Measurements from ENCODE around the gene GUCY2C. TPM values are rescaled to one million over a fixed set of nuclear protein-coding genes. Genes with fewer than 3 reads are reported as not detected.

The GUCY2C gene
- total RNA-seq, 4 donors from 2014 or later, result 0.11 to 0.47 TPM; not detected in 2

DNA sequence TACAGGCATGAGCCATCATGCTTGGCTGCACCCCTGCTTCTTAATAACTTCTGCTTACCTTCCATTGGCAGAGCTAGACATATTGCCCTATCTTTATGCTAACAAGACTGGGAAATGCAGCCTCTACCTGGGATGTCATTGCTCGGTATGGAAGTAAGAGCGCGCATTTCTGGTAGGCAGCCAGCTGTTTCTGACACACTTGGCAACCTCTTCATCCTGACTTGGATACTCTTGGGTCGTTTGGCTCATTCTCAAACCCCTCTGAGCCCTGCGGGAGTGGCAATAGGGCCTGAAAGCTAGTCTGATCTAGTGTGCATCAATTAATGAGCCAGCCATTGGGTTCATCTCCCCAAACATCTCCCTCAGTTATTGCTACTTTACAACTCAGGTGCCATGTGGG lies 123.3 kb downstream of the GUCY2C start:
- no peak overlapping the region for H3K27ac ChIP-seq
- H3K9me3 ChIP-seq, result no peaks in the 10 kb centered on the region
- WGBS, result 54% methylated on average over 5 of the region's 5 CpGs
- H3K27me3 ChIP-seq, result no peaks in the 10 kb centered on the region
- no peak overlapping the region for H3K4me3 ChIP-seq
- DNase-seq (ENCODE audit: low spot score in 2 of 2), result no peak
- peaks cover under 1% of the 10 kb centered on the region for H3K4me1 ChIP-seq
- no peaks in the 10 kb centered on the region for H3K36me3 ChIP-seq
- no peak for TF ChIP-seq EP300 (IDR thresholded peaks at IDR 0.05)
- no peak for TF ChIP-seq POLR2AphosphoS5 (IDR thresholded peaks at IDR 0.05)
- no peak for TF ChIP-seq POLR2A (IDR thresholded peaks at IDR 0.05)
- TF ChIP-seq CTCF (IDR thresholded peaks at IDR 0.05), result no peak

- H3K4me3 ChIP-seq, result no peak overlapping the region
- WGBS, result 73% methylated on average over 4 of the region's 4 CpGs
- H3K36me3 ChIP-seq, result no peaks in the 10 kb centered on the region
- TF ChIP-seq POLR2A (IDR thresholded peaks at IDR 0.05) (no peak), EP300 (IDR thresholded peaks at IDR 0.05) (no peak), CTCF (IDR thresholded peaks at IDR 0.05) (no peak), POLR2AphosphoS5 (IDR thresholded peaks at IDR 0.05) (no peak)
- no peaks in the 10 kb centered on the region for H3K9me3 ChIP-seq
- DNase-seq (ENCODE audit: low spot score in 2 of 2), result no peak
- H3K4me1 ChIP-seq, result peaks cover 6% of the 10 kb centered on the region
- H3K27ac ChIP-seq, result no peak overlapping the region
- H3K27me3 ChIP-seq, result no peaks in the 10 kb centered on the region
Measured at GRCh38 chr12:14572401-14572800, 124.0 kb downstream of the GUCY2C start.

DNA sequence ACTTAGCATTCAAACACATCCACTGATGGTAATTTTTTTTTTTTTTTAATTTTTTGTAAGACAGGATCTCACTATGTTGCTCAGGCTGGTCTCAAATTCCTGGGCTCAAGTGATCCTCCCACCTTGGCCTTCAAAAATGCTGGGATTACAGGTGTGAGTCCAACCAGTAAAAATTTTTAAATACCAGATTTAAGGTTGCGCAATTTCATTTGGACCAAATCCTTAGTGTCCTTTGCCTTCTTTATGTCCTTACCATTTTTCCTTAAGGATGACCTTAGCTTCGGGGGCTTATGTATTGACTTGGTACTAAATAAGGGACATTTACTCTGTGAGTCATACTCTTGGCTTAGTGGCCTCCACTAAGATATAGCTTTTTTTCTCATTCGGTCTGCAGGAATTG lies 124.6 kb downstream of the GUCY2C start:
- Histone ChIP-seq H3K9me3 (no peaks in the 10 kb centered on the region), H3K36me3 (no peaks in the 10 kb centered on the region), H3K27ac (no peak overlapping the region), H3K4me3 (no peak overlapping the region), H3K27me3 (no peaks in the 10 kb centered on the region), H3K4me1 (peaks cover 11% of the 10 kb centered on the region)
- WGBS, result 94% methylated on average over 3 of the region's 3 CpGs
- DNase-seq (ENCODE audit: low spot score in 2 of 2), result no peak
- TF ChIP-seq POLR2A (IDR thresholded peaks at IDR 0.05) (no peak), EP300 (IDR thresholded peaks at IDR 0.05) (no peak), POLR2AphosphoS5 (IDR thresholded peaks at IDR 0.05) (no peak), CTCF (IDR thresholded peaks at IDR 0.05) (no peak)

GRCh38 chr12:14570231-14570630 lies 126.2 kb downstream of the GUCY2C start:
- H3K27me3 ChIP-seq, result no peaks in the 10 kb centered on the region
- H3K36me3 ChIP-seq, result no peaks in the 10 kb centered on the region
- no peak overlapping the region for H3K4me3 ChIP-seq
- no peak overlapping the region for H3K27ac ChIP-seq
- H3K9me3 ChIP-seq, result no peaks in the 10 kb centered on the region
- 100% methylated on average over 1 of the region's 1 CpG for WGBS
- TF ChIP-seq POLR2A (IDR thresholded peaks at IDR 0.05) (no peak), EP300 (IDR thresholded peaks at IDR 0.05) (no peak), POLR2AphosphoS5 (IDR thresholded peaks at IDR 0.05) (no peak), CTCF (IDR thresholded peaks at IDR 0.05) (no peak)
- H3K4me1 ChIP-seq, result peaks cover 17% of the 10 kb centered on the region
- no peak for DNase-seq (ENCODE audit: low spot score in 2 of 2)

DNA sequence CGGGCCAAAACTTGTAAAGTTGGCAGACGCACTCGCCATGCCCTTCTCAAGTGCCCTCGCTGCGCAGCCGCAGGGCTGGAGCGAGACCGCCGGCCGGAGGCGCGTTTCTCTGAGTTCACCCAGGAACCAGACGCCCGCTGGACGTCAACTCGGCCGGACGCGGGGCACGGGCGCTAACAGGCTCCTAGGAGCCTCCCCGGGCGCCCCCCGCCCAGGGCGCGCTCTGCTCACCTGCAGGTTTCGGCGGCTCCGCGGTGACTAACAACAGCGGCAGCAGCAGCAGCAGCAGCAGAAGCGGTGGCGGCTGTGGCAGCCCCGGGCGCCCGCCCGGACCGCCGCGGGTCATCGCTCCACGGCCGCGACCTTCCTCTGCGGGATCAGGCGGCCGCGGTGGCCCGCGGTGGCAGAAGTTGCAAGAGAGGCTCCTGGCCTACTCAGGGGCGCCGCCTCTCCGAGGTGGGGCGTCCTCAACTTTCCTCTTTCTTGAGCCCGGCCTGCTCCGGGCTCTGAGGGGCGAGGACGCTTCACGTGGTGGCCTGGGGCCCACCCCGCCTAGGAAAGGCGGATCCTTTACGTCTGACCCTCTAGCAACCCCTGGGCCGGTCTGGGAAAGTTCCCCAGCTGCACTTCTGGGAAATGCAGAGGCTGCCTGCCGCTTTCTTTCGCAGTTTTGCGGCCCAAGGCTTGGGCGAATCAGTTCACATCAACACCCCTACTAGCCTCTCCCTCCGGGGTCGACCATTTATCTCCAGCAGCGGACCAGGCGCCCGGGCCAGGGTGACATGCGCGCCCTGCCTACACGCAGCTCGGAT lies 128.8 kb downstream of the GUCY2C start, which contains the start of gene PLBD1:
Gene PLBD1, minus strand, starts transcription at position 533 of the 812 bp plus-strand sequence. Its CDS starts 187 bp downstream, at position 346.
- no peaks in the 10 kb centered on the region for H3K36me3 ChIP-seq
- peak within 1 kb of the TSS; percentile 85 for H3K27ac ChIP-seq
- no peaks in the 10 kb centered on the region for H3K27me3 ChIP-seq
- peaks cover 23% of the 10 kb centered on the region for H3K4me1 ChIP-seq
- DNase-seq (ENCODE audit: low spot score in 2 of 2), result peak; percentile 71 to 89
- H3K9me3 ChIP-seq, result no peaks in the 10 kb centered on the region
- H3K4me3 ChIP-seq, result peak within 1 kb of the TSS; percentile 75
- WGBS, result 11% methylated on average over 38 of the region's 76 CpGs
- no peak for TF ChIP-seq CTCF (IDR thresholded peaks at IDR 0.05)
- no peak for TF ChIP-seq POLR2AphosphoS5 (IDR thresholded peaks at IDR 0.05)
- no peak for TF ChIP-seq EP300 (IDR thresholded peaks at IDR 0.05)
- TF ChIP-seq POLR2A (IDR thresholded peaks at IDR 0.05), result no peak

Data from suprapubic skin (tissue), 4 donors.